K562 (cell line): ENCODE measurements around the gene STX1A. TPM values are rescaled to one million over a fixed set of nuclear protein-coding genes. Genes with fewer than 3 reads are reported as not detected.

Experiments
- ATF3 ChIP-seq, 2 experiments: fragments of 450-650 bp in 1 of 2; sonication (generic) in 1 of 2; formaldehyde crosslinking in 1 of 2; IDR thresholded peaks in 1 of 2; conservative IDR thresholded peaks in 1 of 2; 2 replicates each; pipeline versions ENCODE4 v1.6.1 to v1.8.1; 2016 to 2023; ENCODE audit warnings: mild to moderate bottlenecking in 2 of 2, moderate library complexity in 2 of 2, inconsistent platforms in 1 of 2, missing genetic modification reagents in 1 of 2
- CTBP1 ChIP-seq: fragments of 450-650 bp; IDR thresholded peaks from 2 replicates; pipeline ENCODE4 v1.6.1; 2016; ENCODE audit warnings: borderline replicate concordance
- EGR1 ChIP-seq: fragments of 450-650 bp; conservative IDR thresholded peaks from 2 replicates; pipeline ENCODE4 v1.6.1; 2017; ENCODE audit warnings: mild to moderate bottlenecking
- HDAC3 ChIP-seq: fragments of 450-650 bp; IDR thresholded peaks from 2 replicates; pipeline ENCODE4 v1.6.1; 2018; ENCODE audit warnings: borderline replicate concordance, mild to moderate bottlenecking, moderate library complexity; ENCODE audit not compliant: partially characterized antibody
- KHSRP ChIP-seq: fragments of 450-650 bp; IDR thresholded peaks from 2 replicates; pipeline ENCODE4 v1.6.1; 2017
- MAFG ChIP-seq: fragments of 450-650 bp; conservative IDR thresholded peaks from 2 replicates; pipeline ENCODE4 v1.6.1; 2016; ENCODE audit warnings: missing genetic modification characterization, missing compliant biosample characterization
- MECOM ChIP-seq: fragments of 250-450 bp; sonication (Bioruptor Pico); IDR thresholded peaks from 2 replicates; pipeline ENCODE4 v1.8.0; 2022; ENCODE audit warnings: inconsistent platforms
- NFIX ChIP-seq: fragments of 250-450 bp; sonication (Bioruptor Pico); IDR thresholded peaks from 2 replicates; pipeline ENCODE4 v1.4.0; 2020; ENCODE audit warnings: low read depth, mild to moderate bottlenecking, moderate library complexity
- NR4A1 ChIP-seq, 2 experiments: fragments of 250-450 bp in 1 of 2; fragments of 450-650 bp in 1 of 2; sonication (Bioruptor Pico) in 1 of 2; IDR thresholded peaks; 2 replicates each; pipeline versions ENCODE4 v1.4.0 to v1.6.1; 2016 to 2020; ENCODE audit warnings: mild to moderate bottlenecking in 2 of 2, missing compliant biosample characterization in 1 of 2, missing genetic modification characterization in 1 of 2, moderate library complexity in 1 of 2
- PCBP1 ChIP-seq: fragments of 200-400 bp; formaldehyde crosslinking; IDR thresholded peaks from 2 replicates; pipeline ENCODE4 v1.6.1; 2018; ENCODE audit warnings: mild to moderate bottlenecking, low read depth, low read length; ENCODE audit not compliant: poor library complexity, severe bottlenecking
- POLR2G ChIP-seq: fragments of 200-400 bp; formaldehyde crosslinking; IDR thresholded peaks from 2 replicates; pipeline ENCODE4 v1.6.1; 2017; ENCODE audit warnings: low read depth, mild to moderate bottlenecking, antibody characterized with exemption, low read length, moderate library complexity
- RAD21 ChIP-seq, 2 experiments: fragments of 250-450 bp in 1 of 2; fragments of 450-650 bp in 1 of 2; sonication (Bioruptor Pico) in 1 of 2; formaldehyde crosslinking in 1 of 2; IDR thresholded peaks in 1 of 2; conservative IDR thresholded peaks in 1 of 2; 2 replicates each; pipeline versions ENCODE4 v1.4.0 to v1.8.0; 2020 to 2022; ENCODE audit warnings: mild to moderate bottlenecking in 2 of 2, moderate library complexity in 1 of 2
- SLC30A9 ChIP-seq: fragments of 250-450 bp; sonication (Bioruptor Pico); IDR thresholded peaks from 2 replicates; pipeline ENCODE4 v1.8.0; 2022; ENCODE audit warnings: mild to moderate bottlenecking, moderate library complexity
- SMAD4 ChIP-seq: fragments of 250-450 bp; sonication (Bioruptor Pico); conservative IDR thresholded peaks from 2 replicates; pipeline ENCODE4 v1.8.0; 2021; ENCODE audit warnings: inconsistent platforms, mild to moderate bottlenecking, moderate library complexity
- SMARCA4 ChIP-seq: fragments of 450-650 bp; IDR thresholded peaks from 2 replicates; pipeline ENCODE4 v1.6.1; 2016
- TRIM28 ChIP-seq: fragments of 450-650 bp; IDR thresholded peaks from 2 replicates; pipeline ENCODE4 v1.6.1; 2017
- YBX1 ChIP-seq: fragments of 450-650 bp; IDR thresholded peaks from 2 replicates; pipeline ENCODE4 v1.7.1; 2016; ENCODE audit warnings: mild to moderate bottlenecking
- ZNF124 ChIP-seq: sonication (generic); formaldehyde crosslinking; IDR thresholded peaks from 2 replicates; pipeline ENCODE4 v1.8.1; 2022; ENCODE audit warnings: missing genetic modification reagents
- ZNF212 ChIP-seq: fragments of 450-650 bp; formaldehyde crosslinking; IDR thresholded peaks from 2 replicates; pipeline ENCODE4 v1.4.0; 2020; ENCODE audit warnings: mild to moderate bottlenecking
- polyA plus RNA-seq, 8 experiments: library from polyadenylated mRNA; depleted of rRNA in 4 of 8; stranded (reverse) in 5 of 8; unstranded in 3 of 8; fragments of >200 nt; fragmentation: Nextera tagmentation in 2 of 8; fragmentation: Illumina TruSeq in 1 of 8; extraction: Ambion mirVana in 2 of 8; extraction: Trizol in 1 of 8; gene quantifications; 2 replicates each; pipeline versions ENCODE4 v1.2.1 to v1.2.3, GENCODE V29; 2011 to 2014; ENCODE audit warnings: inconsistent platforms in 1 of 8, missing spikeins in 1 of 8
- total RNA-seq, 7 experiments: library from RNA; depleted of rRNA in 6 of 7; stranded (reverse); fragments of >200 nt in 6 of 7; fragmentation: Illumina TruSeq in 2 of 7; extraction: Trizol in 2 of 7; gene quantifications; 2 replicates each; pipeline versions ENCODE4 v1.2.1 to v1.2.3, GENCODE V29; 2011 to 2021; ENCODE audit warnings: low replicate concordance in 1 of 7
- TF ChIP-seq, protein P1 (sequence below): fragments of 450-650 bp; IDR thresholded peaks from 2 replicates; pipeline ENCODE4 v1.6.1; 2017; ENCODE audit warnings: antibody characterized with exemption
- TF ChIP-seq, protein P2 (sequence below): fragments of 250-450 bp; sonication (Bioruptor Pico); IDR thresholded peaks from 2 replicates; pipeline ENCODE4 v1.4.0; 2020; ENCODE audit warnings: mild to moderate bottlenecking, moderate library complexity
- TF ChIP-seq, protein P3 (sequence below): fragments of 450-650 bp; formaldehyde crosslinking; conservative IDR thresholded peaks from 2 replicates; pipeline ENCODE4 v1.4.0; 2022; ENCODE audit warnings: mild to moderate bottlenecking, missing genetic modification characterization

The STX1A gene
- total and polyA plus RNA-seq, 9 of the 15 experiments (the other 6 are each of a cell fraction or from before 2014, with no cell fraction given): 0.04 to 15.1 (median 6.3) TPM

DNA sequence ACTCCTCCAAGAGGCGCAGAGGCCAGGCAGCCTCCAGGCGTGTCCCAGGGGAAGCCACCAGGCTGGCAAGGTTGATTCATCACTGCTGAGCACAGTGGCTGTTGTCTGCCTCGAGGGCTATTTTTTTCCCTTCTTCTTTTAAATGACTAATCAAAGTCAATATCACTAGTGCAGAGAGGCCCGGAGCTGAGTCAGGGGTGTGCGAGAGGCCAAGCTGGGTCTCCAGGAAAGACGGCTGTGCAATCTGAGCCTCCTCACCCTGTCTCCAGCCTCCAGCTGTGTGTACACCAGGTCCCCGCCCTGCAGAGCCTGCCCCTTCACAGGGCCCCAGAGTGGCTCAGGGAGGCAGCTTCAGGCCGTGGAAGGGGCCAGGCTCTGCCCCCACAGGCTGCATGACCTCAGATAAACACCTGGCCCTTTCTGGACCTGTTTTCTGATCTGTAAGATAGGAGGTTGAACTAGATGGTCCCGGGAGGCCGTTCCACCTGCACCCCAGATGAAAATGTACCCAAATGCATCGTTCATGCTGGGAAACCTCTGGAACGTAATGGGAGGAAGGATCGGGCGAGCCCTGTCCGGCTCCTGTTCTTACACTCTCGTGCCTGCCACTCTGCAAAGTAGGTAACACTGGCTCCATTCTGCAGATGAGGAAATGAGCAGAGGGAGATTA, 3.7 kb downstream of the STX1A start (continued):
- TF ChIP-seq SMAD4 (CRISPR knock-in tag) (peak; percentile 93), HDAC3 (no peak), KHSRP (no peak), NR4A1 (CRISPR knock-in tag; IDR thresholded peaks at IDR 0.05) (no peak; the same call in 1 of the 2 replicates), NR4A1 (tag; IDR thresholded peaks at IDR 0.05) (peak; percentile 48; the same call in 1 of the 2 replicates), SMARCA4 (peak; percentile 85), YBX1 (no peak), TRIM28 (peak; percentile 55; the same call in 1 of the 2 replicates), PCBP1 (no peak), ZNF212 (CRISPR knock-in tag) (no peak), CTBP1 (peak; percentile 96), ZNF124 (CRISPR knock-in tag) (no peak), SLC30A9 (CRISPR knock-in tag) (no peak), RAD21 (CRISPR knock-in tag; conservative IDR thresholded peaks at IDR 0.05 in 1 of 2, IDR thresholded peaks at IDR 0.05 in 1 of 2) (peak in 1 of 2 experiments; percentile 23; a peak in 2 of 4 replicates), NFIX (no peak), EGR1 (peak; percentile 61), MAFG (tag) (peak; percentile 65; the same call in 1 of the 2 replicates), MECOM (CRISPR knock-in tag) (no peak), POLR2G (no peak), ATF3 (IDR thresholded peaks at IDR 0.05) (peak; percentile 86), ATF3 (CRISPR knock-in tag; conservative IDR thresholded peaks at IDR 0.05) (no peak; the same call in 1 of the 2 replicates)
- TF ChIP-seq, protein P1, sequence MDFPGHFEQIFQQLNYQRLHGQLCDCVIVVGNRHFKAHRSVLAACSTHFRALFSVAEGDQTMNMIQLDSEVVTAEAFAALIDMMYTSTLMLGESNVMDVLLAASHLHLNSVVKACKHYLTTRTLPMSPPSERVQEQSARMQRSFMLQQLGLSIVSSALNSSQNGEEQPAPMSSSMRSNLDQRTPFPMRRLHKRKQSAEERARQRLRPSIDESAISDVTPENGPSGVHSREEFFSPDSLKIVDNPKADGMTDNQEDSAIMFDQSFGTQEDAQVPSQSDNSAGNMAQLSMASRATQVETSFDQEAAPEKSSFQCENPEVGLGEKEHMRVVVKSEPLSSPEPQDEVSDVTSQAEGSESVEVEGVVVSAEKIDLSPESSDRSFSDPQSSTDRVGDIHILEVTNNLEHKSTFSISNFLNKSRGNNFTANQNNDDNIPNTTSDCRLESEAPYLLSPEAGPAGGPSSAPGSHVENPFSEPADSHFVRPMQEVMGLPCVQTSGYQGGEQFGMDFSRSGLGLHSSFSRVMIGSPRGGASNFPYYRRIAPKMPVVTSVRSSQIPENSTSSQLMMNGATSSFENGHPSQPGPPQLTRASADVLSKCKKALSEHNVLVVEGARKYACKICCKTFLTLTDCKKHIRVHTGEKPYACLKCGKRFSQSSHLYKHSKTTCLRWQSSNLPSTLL: no peak
- TF ChIP-seq, protein P2, sequence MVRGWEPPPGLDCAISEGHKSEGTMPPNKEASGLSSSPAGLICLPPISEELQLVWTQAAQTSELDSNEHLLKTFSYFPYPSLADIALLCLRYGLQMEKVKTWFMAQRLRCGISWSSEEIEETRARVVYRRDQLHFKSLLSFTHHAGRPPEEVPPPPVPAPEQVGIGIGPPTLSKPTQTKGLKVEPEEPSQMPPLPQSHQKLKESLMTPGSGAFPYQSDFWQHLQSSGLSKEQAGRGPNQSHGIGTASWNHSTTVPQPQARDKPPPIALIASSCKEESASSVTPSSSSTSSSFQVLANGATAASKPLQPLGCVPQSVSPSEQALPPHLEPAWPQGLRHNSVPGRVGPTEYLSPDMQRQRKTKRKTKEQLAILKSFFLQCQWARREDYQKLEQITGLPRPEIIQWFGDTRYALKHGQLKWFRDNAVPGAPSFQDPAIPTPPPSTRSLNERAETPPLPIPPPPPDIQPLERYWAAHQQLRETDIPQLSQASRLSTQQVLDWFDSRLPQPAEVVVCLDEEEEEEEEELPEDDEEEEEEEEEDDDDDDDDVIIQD (CRISPR knock-in tag): no peak
- TF ChIP-seq, protein P3, sequence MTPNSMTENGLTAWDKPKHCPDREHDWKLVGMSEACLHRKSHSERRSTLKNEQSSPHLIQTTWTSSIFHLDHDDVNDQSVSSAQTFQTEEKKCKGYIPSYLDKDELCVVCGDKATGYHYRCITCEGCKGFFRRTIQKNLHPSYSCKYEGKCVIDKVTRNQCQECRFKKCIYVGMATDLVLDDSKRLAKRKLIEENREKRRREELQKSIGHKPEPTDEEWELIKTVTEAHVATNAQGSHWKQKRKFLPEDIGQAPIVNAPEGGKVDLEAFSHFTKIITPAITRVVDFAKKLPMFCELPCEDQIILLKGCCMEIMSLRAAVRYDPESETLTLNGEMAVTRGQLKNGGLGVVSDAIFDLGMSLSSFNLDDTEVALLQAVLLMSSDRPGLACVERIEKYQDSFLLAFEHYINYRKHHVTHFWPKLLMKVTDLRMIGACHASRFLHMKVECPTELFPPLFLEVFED: no peak
